H1 (cell line): Measurements from ENCODE around the gene ADCY1. TPM values are rescaled to one million over a fixed set of nuclear protein-coding genes. Genes with fewer than 3 reads are reported as not detected.
"Not testable (repeated sequence)": the region's sequence is repeated elsewhere in the genome, so short reads cannot be mapped to it uniquely, and the experiment has no call there.

ENCODE experiments used
- CTCF ChIA-PET: fragments of 300-600 bp; sonication (Branson Sonifier 250); formaldehyde crosslinking; loops from one replicate; lab custom pipeline; 2021; ENCODE audit not compliant: partially characterized antibody; lab: Charles Lee
- POLR2A ChIA-PET: fragments of 300-600 bp; sonication (Branson Sonifier 250); formaldehyde crosslinking; loops from one replicate; lab custom pipeline; 2021; ENCODE audit warnings: inconsistent platforms; ENCODE audit not compliant: partially characterized antibody; lab: Charles Lee
- DNase-seq, 2 experiments: peaks; one replicate each; pipeline versions ENCODE4 v3.0.0 to v3.0.0-alpha.2; 2010 to 2022; ENCODE audit warnings: low spot score in 2 of 2, low read depth in 1 of 2, mixed read lengths in 1 of 2
- FAIRE-seq: peaks from 2 replicates; lab custom pipeline; 2011; peaks lifted over from hg19 to GRCh38; lab: Jason Lieb, UNC
- H2AFZ ChIP-seq: 2 replicates; pipeline ENCODE4 v1.8.1; 2012; ENCODE audit warnings: low read length, inconsistent platforms
- H2AK5ac ChIP-seq: 2 replicates; pipeline ENCODE4 v1.6.1; 2013; ENCODE audit warnings: low read depth, low read length
- H2BK120ac ChIP-seq: replicated peaks from 2 replicates; pipeline ENCODE3; 2013; ENCODE audit warnings: low read depth, low read length, inconsistent platforms
- H2BK12ac ChIP-seq: 2 replicates; pipeline ENCODE4 v1.6.1; 2013; ENCODE audit warnings: low read depth, low read length
- H2BK15ac ChIP-seq: 2 replicates; pipeline ENCODE4 v1.6.1; 2013; ENCODE audit warnings: low read length
- H2BK20ac ChIP-seq: 2 replicates; pipeline ENCODE4 v1.6.1; 2013; ENCODE audit warnings: low read length
- H2BK5ac ChIP-seq: 2 replicates; pipeline ENCODE4 v1.6.1; 2013; ENCODE audit warnings: low read depth, low read length
- H3K14ac ChIP-seq: 2 replicates; pipeline ENCODE4 v1.6.1; 2013; ENCODE audit warnings: inconsistent platforms; ENCODE audit not compliant: insufficient read length
- H3K18ac ChIP-seq: 2 replicates; pipeline ENCODE4 v1.6.1; 2013; ENCODE audit warnings: low read length; ENCODE audit errors: extremely low read depth
- H3K23ac ChIP-seq: 2 replicates; pipeline ENCODE4 v1.6.1; 2013; ENCODE audit warnings: inconsistent platforms; ENCODE audit not compliant: insufficient read length
- H3K23me2 ChIP-seq: 2 replicates; pipeline ENCODE4 v1.6.1; 2013; ENCODE audit warnings: low read depth, low read length
- H3K27ac ChIP-seq: 2 replicates; pipeline ENCODE4 v1.6.1; 2011; ENCODE audit warnings: low read depth, low read length, inconsistent platforms
- H3K27me3 ChIP-seq, 4 experiments: replicated peaks in 1 of 4; 1 replicate in 1 of 4; 2 replicates in 3 of 4; pipeline versions ENCODE4 v1.6.1 to v1.8.1; 2011 to 2013; ENCODE audit warnings: low read length in 3 of 4, mild to moderate bottlenecking in 3 of 4, inconsistent platforms in 2 of 4, mixed read lengths in 2 of 4, moderate library complexity in 1 of 4; ENCODE audit not compliant: control insufficient read depth in 3 of 4, insufficient read depth in 3 of 4; ENCODE audit errors: extremely low read depth in 1 of 4
- H3K36me3 ChIP-seq, 4 experiments: 2 replicates each; pipeline versions ENCODE4 v1.6.1 to v1.8.1; 2011 to 2013; ENCODE audit warnings: mild to moderate bottlenecking in 4 of 4, low read length in 3 of 4, moderate library complexity in 2 of 4, control low read depth in 1 of 4, inconsistent platforms in 1 of 4; ENCODE audit not compliant: insufficient read depth in 4 of 4, control insufficient read depth in 2 of 4
- H3K4ac ChIP-seq: replicated peaks from 2 replicates; pipeline ENCODE3; 2013; ENCODE audit warnings: low read length, low read depth, mixed read lengths, inconsistent platforms; ENCODE audit not compliant: insufficient read length
- H3K4me1 ChIP-seq, 4 experiments: replicated peaks in 1 of 4; 1 replicate in 1 of 4; 2 replicates in 3 of 4; pipeline versions ENCODE4 v1.6.1 to v1.8.1; 2011 to 2013; ENCODE audit warnings: low read length in 3 of 4, inconsistent platforms in 2 of 4, mixed read lengths in 1 of 4; ENCODE audit not compliant: insufficient read depth in 4 of 4, control insufficient read depth in 3 of 4
- H3K4me2 ChIP-seq, 2 experiments: 2 replicates each; pipeline versions ENCODE4 v1.6.1 to v1.8.1; 2011 to 2013; ENCODE audit warnings: low read depth in 2 of 2, low read length in 2 of 2, control low read depth in 1 of 2, inconsistent platforms in 1 of 2, mild to moderate bottlenecking in 1 of 2; ENCODE audit not compliant: insufficient read depth in 1 of 2
- H3K4me3 ChIP-seq, 4 experiments: fragments of 200-600, 300-600 bp in 1 of 4; sonication (generic), shearing (Covaris generic), sonication (Bioruptor Twin) in 1 of 4; 2 replicates each; pipeline versions ENCODE4 v1.5.1 to v1.8.1; 2011 to 2016; ENCODE audit warnings: low read length in 4 of 4, low read depth in 3 of 4, control low read depth in 2 of 4, inconsistent platforms in 2 of 4, mild to moderate bottlenecking in 2 of 4, mixed read lengths in 1 of 4, moderate library complexity in 1 of 4; ENCODE audit not compliant: insufficient read depth in 2 of 4; ENCODE audit errors: extremely low read depth in 1 of 4
- H3K56ac ChIP-seq: replicated peaks from 2 replicates; pipeline ENCODE3; 2013; ENCODE audit warnings: low read depth, mild to moderate bottlenecking, mixed read lengths, low read length, inconsistent platforms; ENCODE audit not compliant: insufficient read length
- H3K79me1 ChIP-seq: 2 replicates; pipeline ENCODE4 v1.6.1; 2013; ENCODE audit warnings: low read depth, low read length, control low read depth
- H3K79me2 ChIP-seq, 2 experiments: 2 replicates each; pipeline versions ENCODE4 v1.6.1 to v1.8.1; 2012 to 2013; ENCODE audit warnings: low read length in 2 of 2, mild to moderate bottlenecking in 2 of 2, inconsistent platforms in 1 of 2; ENCODE audit not compliant: insufficient read depth in 2 of 2, control insufficient read depth in 1 of 2
- H3K9ac ChIP-seq, 4 experiments: replicated peaks in 1 of 4; 1 replicate in 1 of 4; 2 replicates in 3 of 4; pipeline versions ENCODE4 v1.6.1 to v1.8.1; 2011 to 2013; ENCODE audit warnings: low read depth in 3 of 4, low read length in 3 of 4, control low read depth in 2 of 4, mild to moderate bottlenecking in 2 of 4, moderate library complexity in 2 of 4, inconsistent platforms in 1 of 4; ENCODE audit errors: extremely low read depth in 1 of 4
- H3K9me3 ChIP-seq, 2 experiments: 2 replicates each; pipeline versions ENCODE4 v1.6.1 to v1.8.1; 2012 to 2013; ENCODE audit warnings: mild to moderate bottlenecking in 2 of 2, moderate library complexity in 2 of 2, control low read depth in 1 of 2, inconsistent platforms in 1 of 2, low read depth in 1 of 2, low read length in 1 of 2, mixed read lengths in 1 of 2; ENCODE audit not compliant: insufficient read depth in 2 of 2
- H4K20me1 ChIP-seq, 2 experiments: replicated peaks in 1 of 2; 2 replicates each; pipeline versions ENCODE3 to v1.8.1; 2011 to 2013; ENCODE audit warnings: inconsistent platforms in 2 of 2, low read length in 2 of 2, mild to moderate bottlenecking in 1 of 2; ENCODE audit not compliant: insufficient read depth in 2 of 2, control insufficient read depth in 1 of 2
- H4K5ac ChIP-seq: 2 replicates; pipeline ENCODE4 v1.6.1; 2013; ENCODE audit warnings: low read length, low read depth, mixed read lengths, inconsistent platforms; ENCODE audit not compliant: insufficient read length
- H4K8ac ChIP-seq: 2 replicates; pipeline ENCODE4 v1.8.0; 2013; ENCODE audit warnings: mild to moderate bottlenecking, moderate library complexity, low read length, inconsistent platforms; ENCODE audit not compliant: insufficient read depth; ENCODE audit errors: extremely low read depth
- H4K91ac ChIP-seq: replicated peaks from 2 replicates; pipeline ENCODE3; 2013; ENCODE audit warnings: low read length, mixed read lengths, inconsistent platforms; ENCODE audit not compliant: insufficient read length
- WGBS, 2 experiments: shearing (Covaris generic) in 1 of 2; methylation state at CpG; one replicate each; pipeline versions ENCODE4 v1.1.6 to v1.1.7; 2013 to 2015; ENCODE audit warnings: low lambda C conversion rate in 2 of 2, mixed read lengths in 2 of 2, inconsistent platforms in 1 of 2, low coverage in 1 of 2, missing lambda C conversion rate in 1 of 2; ENCODE audit not compliant: insufficient replicate concordance in 2 of 2, insufficient coverage in 1 of 2, insufficient read length in 1 of 2; ENCODE audit errors: extremely low coverage in 1 of 2, missing lambda C conversion rate in 1 of 2; 5-methylcytosine and 5-hydroxymethylcytosine counted together
- polyA plus RNA-seq, 7 experiments: library from polyadenylated mRNA; depleted of rRNA in 3 of 7; stranded (reverse) in 5 of 7; unstranded in 2 of 7; fragments of >200 nt in 5 of 7; fragments of 200-250 nt in 2 of 7; gene quantifications; 1 replicate in 5 of 7; 2 replicates in 1 of 7; 4 replicates in 1 of 7; pipeline versions ENCODE4 v1.2.1 to v1.2.3, GENCODE V29; 2011 to 2013; ENCODE audit warnings: missing spikeins in 2 of 7, mixed read lengths in 2 of 7
- total RNA-seq: library from RNA; stranded (reverse); fragmentation: NEBNext Ultra II Directional; extraction: Animal tissue kit (Norgen Biotek cat#: 25700); gene quantifications from 2 replicates; pipeline ENCODE4 v1.2.1, GENCODE V29; 2021

The ADCY1 gene
- total and polyA plus RNA-seq, 2 of the 8 experiments (the other 6 are each of a cell fraction or from before 2014, with no cell fraction given) = 7.9 to 26.9 TPM

- H2BK120ac ChIP-seq, H2BK20ac ChIP-seq, H3K18ac ChIP-seq, H2BK12ac ChIP-seq, H3K79me1 ChIP-seq, H3K4me1 ChIP-seq, H3K23ac ChIP-seq, H3K4me2 ChIP-seq, H2BK5ac ChIP-seq, FAIRE-seq, H3K9ac ChIP-seq, H3K27me3 ChIP-seq, CTCF ChIA-PET, DNase-seq, H2BK15ac ChIP-seq, H4K8ac ChIP-seq, H3K4me3 ChIP-seq, H3K23me2 ChIP-seq, H4K20me1 ChIP-seq, H4K5ac ChIP-seq, H3K56ac ChIP-seq, H3K9me3 ChIP-seq, H4K91ac ChIP-seq, H3K27ac ChIP-seq, H2AFZ ChIP-seq, H3K79me2 ChIP-seq, H2AK5ac ChIP-seq, H3K14ac ChIP-seq, H3K4ac ChIP-seq: not testable (repeated sequence)
- H3K36me3 ChIP-seq = peaks cover 0 to 29% (median 13%) of the 10 kb centered on the region in 4 experiments; a peak in 6 of 8 replicates
- POLR2A ChIA-PET = interaction anchor here (0.7 kb wide), 1 partner anchor 188 kb away, joined by 3 read pairs; no protein-coding TSS in a partner anchor
- WGBS, 2 experiments = 100% methylated on average over 1 of the region's 2 CpGs; no CpG with 5 or more reads in 1 of the 2 experiments
Observed at GRCh38 chr7:45725231-45725630, 151.1 kb downstream of the ADCY1 start.
